Measurements from ENCODE around the gene C1QB. TPM values are rescaled to one million over a fixed set of nuclear protein-coding genes. Genes with fewer than 3 reads are reported as not detected.
"Not testable (repeated sequence)": the region's sequence is repeated elsewhere in the genome, so short reads cannot be mapped to it uniquely, and the experiment has no call there.

C1QB gene
- polyA plus RNA-seq, 2 donors, result 12.8 to 29.1 TPM

GRCh38 chr1:22658385-22659163 is 5.5 kb downstream of the C1QB start:
- Histone ChIP-seq H3K4me1 (ENCODE audit: control insufficient read depth in 2 of 2, insufficient read depth in 2 of 2, low read length in 1 of 2) (no peaks in the 10 kb centered on the region), H3K27ac (ENCODE audit: low read depth in 2 of 2, low read length in 1 of 2) (no peak overlapping the region), H3K4me3 (ENCODE audit: low read depth in 1 of 2, low read length in 2 of 2) (no peak overlapping the region), H3K36me3 (ENCODE audit: control insufficient read depth in 2 of 2, insufficient read depth in 2 of 2, low read length in 1 of 2) (no peaks in the 10 kb centered on the region), H3K9me3 (ENCODE audit: control insufficient read depth in 2 of 2, insufficient read depth in 1 of 2, low read depth in 1 of 2, low read length in 1 of 2) (no peaks in the 10 kb centered on the region), H3K27me3 (ENCODE audit: control insufficient read depth in 1 of 2, insufficient read depth in 2 of 2, low read length in 2 of 2) (no peaks in the 10 kb centered on the region)
- 58 to 59% methylated on average over 3 of the region's 3 CpGs for WGBS, 2 donors

GRCh38 chr1:22660716-22661241 is 7.7 kb downstream of the C1QB start:
- Histone ChIP-seq H3K27ac (ENCODE audit: low read depth in 2 of 2, low read length in 1 of 2) (no peak overlapping the region), H3K9me3 (ENCODE audit: control insufficient read depth in 2 of 2, insufficient read depth in 1 of 2, low read depth in 1 of 2, low read length in 1 of 2) (no peaks in the 10 kb centered on the region), H3K4me1 (ENCODE audit: control insufficient read depth in 2 of 2, insufficient read depth in 2 of 2, low read length in 1 of 2) (no peaks in the 10 kb centered on the region), H3K27me3 (ENCODE audit: control insufficient read depth in 1 of 2, insufficient read depth in 2 of 2, low read length in 2 of 2) (no peaks in the 10 kb centered on the region), H3K36me3 (ENCODE audit: control insufficient read depth in 2 of 2, insufficient read depth in 2 of 2, low read length in 1 of 2) (no peaks in the 10 kb centered on the region), H3K4me3 (ENCODE audit: low read depth in 1 of 2, low read length in 2 of 2) (no peak overlapping the region)
- WGBS, 2 donors, result 92 to 93% methylated on average over 19 of the region's 19 CpGs

GRCh38 chr1:22661880-22662279 is 8.8 kb downstream of the C1QB start:
- Histone ChIP-seq H3K27me3 (ENCODE audit: control insufficient read depth in 1 of 2, insufficient read depth in 2 of 2, low read length in 2 of 2) (no peaks in the 10 kb centered on the region), H3K4me3 (ENCODE audit: low read depth in 1 of 2, low read length in 2 of 2) (no peak overlapping the region), H3K27ac (ENCODE audit: low read depth in 2 of 2, low read length in 1 of 2) (no peak overlapping the region), H3K9me3 (ENCODE audit: control insufficient read depth in 2 of 2, insufficient read depth in 1 of 2, low read depth in 1 of 2, low read length in 1 of 2) (no peaks in the 10 kb centered on the region), H3K4me1 (ENCODE audit: control insufficient read depth in 2 of 2, insufficient read depth in 2 of 2, low read length in 1 of 2) (no peaks in the 10 kb centered on the region), H3K36me3 (ENCODE audit: control insufficient read depth in 2 of 2, insufficient read depth in 2 of 2, low read length in 1 of 2) (no peaks in the 10 kb centered on the region)
- 80 to 88% methylated on average over 2 of the region's 2 CpGs for WGBS, 2 donors

GRCh38 chr1:22662318-22662717 is 9.3 kb downstream of the C1QB start:
- WGBS, 2 donors, result 73 to 75% methylated on average over 5 of the region's 5 CpGs
- no peaks in the 10 kb centered on the region for H3K4me1 ChIP-seq (ENCODE audit: control insufficient read depth in 2 of 2, insufficient read depth in 2 of 2, low read length in 1 of 2)
- no peaks in the 10 kb centered on the region for H3K9me3 ChIP-seq (ENCODE audit: control insufficient read depth in 2 of 2, insufficient read depth in 1 of 2, low read depth in 1 of 2, low read length in 1 of 2)
- no peak overlapping the region for H3K4me3 ChIP-seq (ENCODE audit: low read depth in 1 of 2, low read length in 2 of 2)
- no peak overlapping the region for H3K27ac ChIP-seq (ENCODE audit: low read depth in 2 of 2, low read length in 1 of 2)
- H3K27me3 ChIP-seq (ENCODE audit: control insufficient read depth in 1 of 2, insufficient read depth in 2 of 2, low read length in 2 of 2), result no peaks in the 10 kb centered on the region
- no peaks in the 10 kb centered on the region for H3K36me3 ChIP-seq (ENCODE audit: control insufficient read depth in 2 of 2, insufficient read depth in 2 of 2, low read length in 1 of 2)

DNA sequence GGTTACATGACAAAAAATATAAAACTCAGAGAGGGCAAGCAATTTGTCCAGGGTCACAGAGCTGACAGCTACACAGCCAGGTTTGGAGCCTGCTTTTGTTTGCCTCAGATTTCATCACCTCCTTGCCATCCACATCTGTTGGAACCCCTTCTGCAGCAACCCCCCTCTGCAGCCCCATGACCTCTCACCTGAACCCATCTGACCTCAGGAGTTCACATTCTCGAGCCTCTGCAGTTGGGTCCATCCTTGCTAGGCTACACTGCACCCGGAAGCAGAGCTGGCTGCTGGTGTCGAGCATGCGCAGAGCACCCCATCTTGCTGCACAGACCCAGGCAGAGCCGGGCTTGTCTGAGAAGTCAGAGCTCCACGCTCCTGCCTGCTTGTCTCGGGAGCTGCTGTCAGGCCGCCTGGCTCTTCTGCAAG is 10.0 kb downstream of the C1QB start:
- H3K4me1 ChIP-seq (ENCODE audit: control insufficient read depth in 2 of 2, insufficient read depth in 2 of 2, low read length in 1 of 2), result no peaks in the 10 kb centered on the region
- no peak overlapping the region for H3K27ac ChIP-seq (ENCODE audit: low read depth in 2 of 2, low read length in 1 of 2)
- H3K27me3 ChIP-seq (ENCODE audit: control insufficient read depth in 1 of 2, insufficient read depth in 2 of 2, low read length in 2 of 2), result no peaks in the 10 kb centered on the region
- H3K36me3 ChIP-seq (ENCODE audit: control insufficient read depth in 2 of 2, insufficient read depth in 2 of 2, low read length in 1 of 2), result no peaks in the 10 kb centered on the region
- no peak overlapping the region for H3K4me3 ChIP-seq (ENCODE audit: low read depth in 1 of 2, low read length in 2 of 2)
- H3K9me3 ChIP-seq (ENCODE audit: control insufficient read depth in 2 of 2, insufficient read depth in 1 of 2, low read depth in 1 of 2, low read length in 1 of 2), result no peaks in the 10 kb centered on the region
- 78 to 79% methylated on average over 8 of the region's 8 CpGs for WGBS, 2 donors

GRCh38 chr1:22665752-22666151 is 12.7 kb downstream of the C1QB start:
- Histone ChIP-seq H3K36me3 (ENCODE audit: control insufficient read depth in 2 of 2, insufficient read depth in 2 of 2, low read length in 1 of 2) (no peaks in the 10 kb centered on the region), H3K4me3 (ENCODE audit: low read depth in 1 of 2, low read length in 2 of 2) (no peak overlapping the region), H3K4me1 (ENCODE audit: control insufficient read depth in 2 of 2, insufficient read depth in 2 of 2, low read length in 1 of 2) (no peaks in the 10 kb centered on the region), H3K27me3 (ENCODE audit: control insufficient read depth in 1 of 2, insufficient read depth in 2 of 2, low read length in 2 of 2) (no peaks in the 10 kb centered on the region), H3K9me3 (ENCODE audit: control insufficient read depth in 2 of 2, insufficient read depth in 1 of 2, low read depth in 1 of 2, low read length in 1 of 2) (no peaks in the 10 kb centered on the region), H3K27ac (ENCODE audit: low read depth in 2 of 2, low read length in 1 of 2) (no peak overlapping the region)
- 39 to 41% methylated on average over 7 of the region's 7 CpGs for WGBS, 2 donors

GRCh38 chr1:22666412-22666811 is 13.4 kb downstream of the C1QB start:
- Histone ChIP-seq H3K27ac (ENCODE audit: low read depth in 2 of 2, low read length in 1 of 2) (no peak overlapping the region), H3K4me1 (ENCODE audit: control insufficient read depth in 2 of 2, insufficient read depth in 2 of 2, low read length in 1 of 2) (no peaks in the 10 kb centered on the region), H3K9me3 (ENCODE audit: control insufficient read depth in 2 of 2, insufficient read depth in 1 of 2, low read depth in 1 of 2, low read length in 1 of 2) (no peaks in the 10 kb centered on the region), H3K27me3 (ENCODE audit: control insufficient read depth in 1 of 2, insufficient read depth in 2 of 2, low read length in 2 of 2) (no peaks in the 10 kb centered on the region), H3K36me3 (ENCODE audit: control insufficient read depth in 2 of 2, insufficient read depth in 2 of 2, low read length in 1 of 2) (no peaks in the 10 kb centered on the region), H3K4me3 (ENCODE audit: low read depth in 1 of 2, low read length in 2 of 2) (no peak overlapping the region)
- 47 to 72% methylated on average over 2 of the region's 2 CpGs for WGBS, 2 donors

GRCh38 chr1:22668840-22669239 is 15.8 kb downstream of the C1QB start:
- not testable (repeated sequence) for H3K27me3 ChIP-seq (ENCODE audit: control insufficient read depth in 1 of 2, insufficient read depth in 2 of 2, low read length in 2 of 2); H3K4me1 ChIP-seq (ENCODE audit: control insufficient read depth in 2 of 2, insufficient read depth in 2 of 2, low read length in 1 of 2); H3K4me3 ChIP-seq (ENCODE audit: low read depth in 1 of 2, low read length in 2 of 2); H3K27ac ChIP-seq (ENCODE audit: low read depth in 2 of 2, low read length in 1 of 2); H3K9me3 ChIP-seq (ENCODE audit: control insufficient read depth in 2 of 2, insufficient read depth in 1 of 2, low read depth in 1 of 2, low read length in 1 of 2); H3K36me3 ChIP-seq (ENCODE audit: control insufficient read depth in 2 of 2, insufficient read depth in 2 of 2, low read length in 1 of 2)
- WGBS, 2 donors, result 88 to 94% methylated on average over 2 of the region's 2 CpGs

GRCh38 chr1:22670352-22670975 is 17.4 kb downstream of the C1QB start:
- Histone ChIP-seq H3K27ac (ENCODE audit: low read depth in 2 of 2, low read length in 1 of 2) (no peak overlapping the region), H3K36me3 (ENCODE audit: control insufficient read depth in 2 of 2, insufficient read depth in 2 of 2, low read length in 1 of 2) (no peaks in the 10 kb centered on the region), H3K27me3 (ENCODE audit: control insufficient read depth in 1 of 2, insufficient read depth in 2 of 2, low read length in 2 of 2) (no peaks in the 10 kb centered on the region), H3K9me3 (ENCODE audit: control insufficient read depth in 2 of 2, insufficient read depth in 1 of 2, low read depth in 1 of 2, low read length in 1 of 2) (no peaks in the 10 kb centered on the region), H3K4me1 (ENCODE audit: control insufficient read depth in 2 of 2, insufficient read depth in 2 of 2, low read length in 1 of 2) (no peaks in the 10 kb centered on the region), H3K4me3 (ENCODE audit: low read depth in 1 of 2, low read length in 2 of 2) (no peak overlapping the region)
- 34 to 45% methylated on average over 12 of the region's 12 CpGs for WGBS, 2 donors

- 84 to 90% methylated on average over 4 of the region's 4 CpGs for WGBS, 2 donors
- H3K9me3 ChIP-seq (ENCODE audit: control insufficient read depth in 2 of 2, insufficient read depth in 1 of 2, low read depth in 1 of 2, low read length in 1 of 2), result no peaks in the 10 kb centered on the region
- no peaks in the 10 kb centered on the region for H3K27me3 ChIP-seq (ENCODE audit: control insufficient read depth in 1 of 2, insufficient read depth in 2 of 2, low read length in 2 of 2)
- no peaks in the 10 kb centered on the region for H3K36me3 ChIP-seq (ENCODE audit: control insufficient read depth in 2 of 2, insufficient read depth in 2 of 2, low read length in 1 of 2)
- no peak overlapping the region for H3K27ac ChIP-seq (ENCODE audit: low read depth in 2 of 2, low read length in 1 of 2)
- no peak overlapping the region for H3K4me3 ChIP-seq (ENCODE audit: low read depth in 1 of 2, low read length in 2 of 2)
- H3K4me1 ChIP-seq (ENCODE audit: control insufficient read depth in 2 of 2, insufficient read depth in 2 of 2, low read length in 1 of 2), result no peaks in the 10 kb centered on the region
These were observed 19.0 kb downstream of the C1QB start for GRCh38 chr1:22671999-22672398.

Data from esophagus (tissue), 2 donors.